CD4-positive, CD25-positive, alpha-beta regulatory T cell (primary cell): ENCODE measurements around the gene ICE1. TPM values are rescaled to one million over a fixed set of nuclear protein-coding genes. Genes with fewer than 3 reads are reported as not detected.
"Not testable (repeated sequence)": the region's sequence is repeated elsewhere in the genome, so short reads cannot be mapped to it uniquely, and the experiment has no call there.

Experiments used
- ATAC-seq, 2 donors: fragments of 150-1000 bp; cut with Tn5 transposase; one replicate each; pipeline ENCODE4 v1.10.0; 2021; ENCODE audit warnings: low read depth in 2 of 2, moderate number of reproducible peaks in 2 of 2, moderate library complexity in 1 of 2
- DNase-seq, 3 donors: peaks; one replicate each; pipeline versions ENCODE4 v3.0.0 to v3.0.0-alpha.2; 2012 to 2022; ENCODE audit warnings: mixed read lengths in 1 of 3
- H3K27ac ChIP-seq: one replicate; pipeline ENCODE4 v1.7.0; 2013; ENCODE audit warnings: mild to moderate bottlenecking, low read length; ENCODE audit not compliant: insufficient read depth, poor library complexity, severe bottlenecking
- H3K27me3 ChIP-seq: one replicate; pipeline ENCODE4 v1.7.0; 2013; ENCODE audit warnings: low read length; ENCODE audit not compliant: control insufficient read depth, insufficient read depth
- H3K36me3 ChIP-seq: one replicate; pipeline ENCODE4 v1.7.0; 2013; ENCODE audit warnings: mild to moderate bottlenecking, low read length, moderate library complexity; ENCODE audit not compliant: control insufficient read depth, insufficient read depth
- H3K4me1 ChIP-seq: 2 replicates; pipeline ENCODE4 v1.7.0; 2013; ENCODE audit warnings: mild to moderate bottlenecking, low read length; ENCODE audit not compliant: insufficient read depth, control insufficient read depth, poor library complexity, severe bottlenecking
- H3K4me3 ChIP-seq: one replicate; pipeline ENCODE4 v1.7.0; 2013; ENCODE audit warnings: low read depth, mild to moderate bottlenecking, low read length, moderate library complexity
- H3K9me3 ChIP-seq, 2 experiments: 1 replicate in 1 of 2; 2 replicates in 1 of 2; pipeline ENCODE4 v1.7.0; 2013; ENCODE audit warnings: low read length in 2 of 2, mild to moderate bottlenecking in 1 of 2, moderate library complexity in 1 of 2; ENCODE audit not compliant: control insufficient read depth in 2 of 2
- H3K27ac Mint-ChIP-seq, 3 donors: one replicate each; pipeline ENCODE4 v1.8.0; 2020 to 2022; ENCODE audit warnings: mild to moderate bottlenecking in 3 of 3, mixed read lengths in 3 of 3, moderate library complexity in 2 of 3
- H3K27me3 Mint-ChIP-seq: one replicate; pipeline ENCODE4 v1.8.0; 2022; ENCODE audit warnings: mild to moderate bottlenecking, mixed read lengths
- H3K36me3 Mint-ChIP-seq: one replicate; pipeline ENCODE4 v1.8.0; 2020; ENCODE audit warnings: mixed read lengths
- H3K4me1 Mint-ChIP-seq, 4 donors: one replicate each; pipeline ENCODE4 v1.8.0; 2020 to 2022; ENCODE audit warnings: mixed read lengths in 4 of 4, mild to moderate bottlenecking in 1 of 4
- H3K4me3 Mint-ChIP-seq, 4 donors: one replicate each; pipeline ENCODE4 v1.8.0; 2020 to 2022; ENCODE audit warnings: mild to moderate bottlenecking in 4 of 4, mixed read lengths in 4 of 4, moderate library complexity in 3 of 4
- H3K9me3 Mint-ChIP-seq, 7 donors: one replicate each; pipeline ENCODE4 v1.8.0; 2020 to 2022; ENCODE audit warnings: mixed read lengths in 7 of 7, mild to moderate bottlenecking in 3 of 7, moderate library complexity in 2 of 7
- polyA plus RNA-seq, 4 donors: library from polyadenylated mRNA; unstranded; fragments of 300-500 nt; fragmentation: Illumina TruSeq; gene quantifications; one replicate each; pipeline ENCODE4 v1.2.3, GENCODE V29; 2021
- total RNA-seq: library from RNA; stranded (reverse); gene quantifications from one replicate; pipeline ENCODE4 v1.2.3, GENCODE V29; 2022

The ICE1 gene
- total and polyA plus RNA-seq, 5 donors from 2014 or later, result 9.9 to 43.2 (median 14.0) TPM

DNA sequence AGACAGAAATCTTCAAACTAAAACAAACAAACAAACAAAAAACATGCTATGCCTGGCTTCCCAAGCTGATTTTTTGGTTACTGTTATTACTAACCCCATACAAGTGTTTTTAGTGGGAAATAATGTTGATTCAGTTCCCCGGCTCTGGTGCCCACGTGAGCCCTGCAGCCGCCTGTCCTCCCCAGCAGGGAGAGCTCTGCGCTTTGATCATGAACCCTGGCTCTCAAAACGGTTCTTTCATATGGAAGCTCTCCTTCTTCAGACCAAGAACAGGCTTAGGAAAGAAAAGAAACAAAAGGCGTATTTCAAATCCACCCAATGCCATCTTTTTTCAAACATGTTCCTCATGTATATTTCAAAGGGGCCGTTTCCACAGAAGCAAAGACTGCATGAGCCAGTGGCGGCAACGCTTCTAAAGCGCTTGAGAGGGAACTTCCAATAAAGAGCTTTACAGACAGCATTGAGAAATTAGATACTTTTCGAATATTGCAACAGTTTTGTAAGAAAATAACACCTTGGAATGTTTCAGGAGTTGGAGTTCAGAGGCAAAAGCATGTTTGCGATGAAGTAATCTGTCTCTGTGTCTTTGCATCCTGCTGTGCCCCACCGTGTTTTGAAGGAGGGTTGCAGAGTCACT is 74.8 kb downstream of the ICE1 start:
- no peak overlapping the region for H3K27ac Mint-ChIP-seq
- no peaks in the 10 kb centered on the region for H3K36me3 Mint-ChIP-seq
- peaks cover 13% of the 10 kb centered on the region for H3K4me1 ChIP-seq
- no peaks in the 10 kb centered on the region for H3K9me3 Mint-ChIP-seq
- no peak for ATAC-seq
- H3K27ac ChIP-seq, result no peak overlapping the region
- H3K27me3 Mint-ChIP-seq, result peaks cover 45% of the 10 kb centered on the region
- no peaks in the 10 kb centered on the region for H3K9me3 ChIP-seq
- no peak overlapping the region for H3K4me3 Mint-ChIP-seq
- DNase-seq, result peak in 2 of 3 donors; percentile 13 to 43
- peaks cover 0 to 18% (median 10%) of the 10 kb centered on the region in 4 donors for H3K4me1 Mint-ChIP-seq
- peaks cover 4% of the 10 kb centered on the region for H3K27me3 ChIP-seq
- no peaks in the 10 kb centered on the region for H3K36me3 ChIP-seq
- H3K4me3 ChIP-seq, result no peak overlapping the region

DNA sequence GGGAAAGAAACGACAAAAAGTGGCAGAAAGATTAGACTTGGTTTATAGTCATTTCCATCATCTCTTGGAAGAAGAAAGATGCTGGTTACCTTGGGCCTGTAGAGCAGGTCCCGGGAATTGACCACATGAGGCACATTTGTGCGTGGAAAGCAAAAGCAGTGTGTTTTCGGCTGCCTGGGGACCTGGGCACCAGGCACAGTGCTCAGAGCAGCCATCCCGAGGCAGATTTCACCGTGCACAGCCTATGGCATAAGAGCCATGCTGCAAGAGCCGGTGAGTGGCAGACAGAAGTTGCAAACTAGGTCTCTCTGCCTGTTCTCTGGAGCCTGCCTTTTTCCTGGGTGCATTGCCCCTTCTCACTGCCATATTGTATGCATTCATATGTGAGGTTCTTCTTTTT is 77.0 kb downstream of the ICE1 start:
- Histone ChIP-seq H3K9me3 (peaks cover 2 to 6% of the 10 kb centered on the region in 2 experiments), H3K4me3 (no peak overlapping the region), H3K36me3 (no peaks in the 10 kb centered on the region), H3K4me1 (peaks cover 6% of the 10 kb centered on the region), H3K27ac (no peak overlapping the region), H3K27me3 (peaks cover 15% of the 10 kb centered on the region)
- Mint-ChIP-seq H3K36me3 (no peaks in the 10 kb centered on the region), H3K27ac (no peak overlapping the region), H3K4me3 (no peak overlapping the region), H3K27me3 (peaks cover 51% of the 10 kb centered on the region), H3K4me1 (peaks cover 0 to 5% (median 1%) of the 10 kb centered on the region in 4 donors), H3K9me3 (peaks cover 0 to 5% (median 3%) of the 10 kb centered on the region in 7 donors)
- DNase-seq, result no peak
- no peak for ATAC-seq

DNA sequence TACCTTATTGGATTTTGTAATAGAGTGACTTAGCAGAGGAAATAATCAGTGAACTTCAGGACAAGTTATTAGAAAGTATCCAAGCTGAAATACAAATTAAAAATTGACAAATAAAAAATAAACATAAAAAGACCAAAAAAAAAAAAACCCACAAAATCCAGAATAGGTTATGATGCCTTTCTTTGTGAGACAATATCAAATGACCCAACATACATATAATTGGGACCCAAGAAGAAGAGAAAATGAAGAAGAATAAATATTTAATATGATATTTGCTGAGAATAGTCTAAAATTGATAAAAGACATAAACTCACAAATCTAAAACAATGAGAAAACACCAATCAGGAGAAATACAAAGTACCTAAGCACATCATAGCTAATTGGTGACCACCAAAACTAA is 81.8 kb downstream of the ICE1 start:
- Histone ChIP-seq H3K4me3 (no peak overlapping the region), H3K4me1 (no peaks in the 10 kb centered on the region), H3K36me3 (no peaks in the 10 kb centered on the region), H3K27ac (no peak overlapping the region), H3K9me3 (peaks cover 9 to 11% of the 10 kb centered on the region in 2 experiments), H3K27me3 (peaks cover 34% of the 10 kb centered on the region)
- Mint-ChIP-seq H3K27ac (no peak overlapping the region), H3K27me3 (peaks cover 49% of the 10 kb centered on the region), H3K4me3 (no peak overlapping the region), H3K36me3 (no peaks in the 10 kb centered on the region), H3K9me3 (peaks cover 0 to 9% (median 4%) of the 10 kb centered on the region in 7 donors), H3K4me1 (no peaks in the 10 kb centered on the region)
- DNase-seq (no peak), ATAC-seq (no peak)

DNA sequence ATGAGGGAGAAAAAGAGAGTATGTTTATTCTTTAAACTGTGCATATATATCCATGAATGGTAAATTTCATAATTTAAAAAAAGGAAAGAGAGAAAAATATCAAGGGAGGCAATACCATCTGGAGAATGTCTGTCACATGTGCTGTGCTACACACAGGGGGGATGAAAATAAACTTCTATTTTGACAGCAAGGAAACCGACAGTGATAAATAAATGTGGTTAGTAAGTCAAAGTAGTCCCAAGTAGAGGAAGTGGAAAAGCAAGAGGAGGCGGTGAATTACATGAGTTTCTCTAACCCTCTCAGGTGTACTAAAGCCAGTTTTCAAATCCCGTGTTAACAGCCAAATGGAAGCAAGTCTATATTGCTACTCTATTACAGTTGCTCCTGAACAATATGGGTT is 83.3 kb downstream of the ICE1 start:
- Histone ChIP-seq H3K27me3 (peaks cover 32% of the 10 kb centered on the region), H3K4me1 (no peaks in the 10 kb centered on the region), H3K27ac (no peak overlapping the region), H3K4me3 (no peak overlapping the region), H3K9me3 (peaks cover 9 to 11% of the 10 kb centered on the region in 2 experiments), H3K36me3 (no peaks in the 10 kb centered on the region)
- ATAC-seq (no peak), DNase-seq (no peak)
- H3K36me3 Mint-ChIP-seq, result no peaks in the 10 kb centered on the region
- peaks cover 3 to 9% (median 4%) of the 10 kb centered on the region in 7 donors for H3K9me3 Mint-ChIP-seq
- H3K27me3 Mint-ChIP-seq, result peaks cover 51% of the 10 kb centered on the region
- H3K4me1 Mint-ChIP-seq, result no peaks in the 10 kb centered on the region
- no peak overlapping the region for H3K4me3 Mint-ChIP-seq
- no peak overlapping the region for H3K27ac Mint-ChIP-seq

DNA sequence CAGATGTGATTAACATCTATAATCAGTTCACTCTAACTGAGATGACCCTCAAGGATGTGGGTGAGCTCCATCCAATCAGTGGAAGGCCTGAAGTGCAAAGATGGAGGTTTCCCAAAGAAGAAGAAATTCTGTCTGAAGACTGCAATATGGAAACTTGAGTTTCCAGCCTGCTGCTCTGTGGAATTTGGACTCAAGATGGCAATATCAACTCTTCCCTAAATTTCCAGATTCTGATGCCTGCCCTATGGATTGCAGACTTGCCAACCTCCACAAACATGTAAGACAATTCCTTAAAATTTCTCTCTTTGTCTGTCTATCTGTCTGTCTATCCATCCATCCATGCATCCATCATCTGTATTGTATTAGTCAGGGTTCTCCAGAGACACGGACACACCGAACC is 85.9 kb downstream of the ICE1 start:
- Histone ChIP-seq H3K4me3 (no peak overlapping the region), H3K4me1 (no peaks in the 10 kb centered on the region), H3K27me3 (peaks cover 23% of the 10 kb centered on the region), H3K36me3 (no peaks in the 10 kb centered on the region), H3K27ac (no peak overlapping the region), H3K9me3 (peaks cover 9 to 11% of the 10 kb centered on the region in 2 experiments)
- DNase-seq (no peak), ATAC-seq (no peak)
- H3K27me3 Mint-ChIP-seq, result peaks cover 38% of the 10 kb centered on the region
- H3K36me3 Mint-ChIP-seq, result no peaks in the 10 kb centered on the region
- no peak overlapping the region for H3K4me3 Mint-ChIP-seq
- peaks cover 0 to under 1% (median 0%) of the 10 kb centered on the region in 4 donors for H3K4me1 Mint-ChIP-seq
- H3K9me3 Mint-ChIP-seq, result peaks cover 0 to 9% (median 3%) of the 10 kb centered on the region in 7 donors
- peak overlapping the region in 1 of 3 donors; percentile 66 for H3K27ac Mint-ChIP-seq

DNA sequence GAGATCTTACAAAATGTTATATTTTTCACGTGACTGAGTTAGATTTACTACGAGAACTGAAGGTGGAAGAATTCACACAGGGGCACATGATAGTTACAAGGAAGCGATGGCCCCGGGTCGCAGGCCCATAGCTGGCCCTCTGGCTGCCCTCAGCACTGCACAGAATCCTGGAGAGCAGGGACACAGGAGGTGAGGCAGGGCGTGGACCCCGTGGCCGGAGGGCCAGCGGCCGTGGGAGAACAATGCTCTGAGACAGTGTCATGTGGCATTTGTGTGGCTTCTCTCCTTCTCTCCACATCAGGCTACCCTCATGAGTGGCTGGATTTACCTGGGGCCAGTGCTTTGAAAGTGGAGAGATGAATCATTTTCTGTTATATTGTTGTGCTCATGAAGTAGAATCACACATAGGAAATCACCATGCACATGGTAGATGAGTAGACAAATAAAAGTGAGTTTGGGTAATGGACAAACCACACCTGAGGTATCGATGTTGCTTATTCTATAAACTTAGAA is 89.5 kb downstream of the ICE1 start:
- ATAC-seq (no peak), DNase-seq (no peak)
- H3K36me3 Mint-ChIP-seq, result no peaks in the 10 kb centered on the region
- H3K4me1 Mint-ChIP-seq, result peaks cover 0 to 4% (median 0%) of the 10 kb centered on the region in 4 donors
- no peak overlapping the region for H3K27ac ChIP-seq
- no peaks in the 10 kb centered on the region for H3K36me3 ChIP-seq
- H3K27me3 Mint-ChIP-seq, result peaks cover 35% of the 10 kb centered on the region
- H3K4me3 Mint-ChIP-seq, result no peak overlapping the region
- H3K27ac Mint-ChIP-seq, result no peak overlapping the region
- H3K4me3 ChIP-seq, result no peak overlapping the region
- H3K4me1 ChIP-seq, result no peaks in the 10 kb centered on the region
- H3K9me3 Mint-ChIP-seq, result peaks cover 0 to 3% (median 0%) of the 10 kb centered on the region in 7 donors
- peaks cover 8% of the 10 kb centered on the region for H3K27me3 ChIP-seq
- H3K9me3 ChIP-seq, result no peaks in the 10 kb centered on the region

DNA sequence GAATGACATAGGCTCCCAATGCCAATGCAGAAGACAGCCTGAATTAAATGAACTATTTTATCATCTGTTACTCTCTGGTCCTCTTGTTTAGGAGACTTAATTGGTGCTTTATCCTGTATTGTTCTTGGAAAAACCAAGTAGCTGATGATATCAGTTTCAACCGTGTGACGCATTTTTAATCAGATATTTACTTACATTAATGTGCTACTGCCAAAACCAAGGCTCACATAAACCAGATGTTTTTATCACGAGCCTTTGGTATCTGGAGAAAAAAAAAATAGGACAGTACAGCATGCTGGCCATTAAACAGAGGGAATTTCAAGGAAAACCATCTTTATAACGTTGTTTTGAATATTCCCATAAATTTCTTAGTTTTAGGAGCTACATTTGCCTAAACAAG is 90.1 kb downstream of the ICE1 start:
- Mint-ChIP-seq H3K9me3 (peaks cover 0 to 3% (median 0%) of the 10 kb centered on the region in 7 donors), H3K27me3 (peaks cover 29% of the 10 kb centered on the region), H3K27ac (no peak overlapping the region), H3K36me3 (no peaks in the 10 kb centered on the region), H3K4me3 (no peak overlapping the region), H3K4me1 (peaks cover 0 to 4% (median 0%) of the 10 kb centered on the region in 4 donors)
- Histone ChIP-seq H3K9me3 (no peaks in the 10 kb centered on the region), H3K4me1 (no peaks in the 10 kb centered on the region), H3K27ac (no peak overlapping the region), H3K36me3 (no peaks in the 10 kb centered on the region), H3K27me3 (peaks cover 6% of the 10 kb centered on the region), H3K4me3 (no peak overlapping the region)
- no peak for ATAC-seq
- DNase-seq, result no peak

DNA sequence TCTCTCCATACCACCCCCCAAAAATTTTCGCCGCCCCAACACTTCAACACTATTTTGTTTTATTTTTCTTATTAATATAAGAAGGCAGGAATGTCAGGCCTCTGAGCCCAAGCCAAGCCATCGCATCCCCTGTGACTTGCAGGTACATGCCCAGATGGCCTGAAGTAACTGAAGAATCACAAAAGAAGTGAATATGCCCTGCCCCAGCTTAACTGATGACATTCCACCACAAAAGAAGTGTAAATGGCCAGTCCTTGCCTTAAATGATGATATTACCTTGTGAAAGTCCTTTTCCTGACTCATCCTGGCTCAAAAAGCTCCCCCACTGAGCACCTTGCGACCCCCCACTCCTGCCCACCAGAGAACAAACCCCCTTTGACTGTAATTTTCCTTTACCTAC is 98.1 kb downstream of the ICE1 start:
- not testable (repeated sequence) for H3K27ac ChIP-seq, H3K4me3 ChIP-seq, DNase-seq, ATAC-seq, H3K4me3 Mint-ChIP-seq, H3K4me1 ChIP-seq, H3K36me3 Mint-ChIP-seq, H3K27ac Mint-ChIP-seq, H3K36me3 ChIP-seq, H3K27me3 ChIP-seq, H3K9me3 ChIP-seq, H3K9me3 Mint-ChIP-seq
- H3K27me3 Mint-ChIP-seq, result peaks cover 11% of the 10 kb centered on the region
- H3K4me1 Mint-ChIP-seq, result peaks cover 6 to 20% (median 13%) of the 10 kb centered on the region in 4 donors
